DOHH2 (cell line): ENCODE measurements around the gene PIM1.

ENCODE experiments used
- H3F3A ChIP-seq: fragments of 200-600 bp; sonication (generic), shearing (Covaris generic); 2 replicates; pipeline ENCODE4 v1.6.0; 2016; ENCODE audit warnings: antibody characterized with exemption, mild to moderate bottlenecking; ENCODE audit not compliant: control insufficient read depth, insufficient read depth
- H3K27ac ChIP-seq: fragments of 200-600 bp; sonication (generic); 2 replicates; pipeline ENCODE4 v1.5.1; 2014; ENCODE audit warnings: low read depth, mild to moderate bottlenecking, low read length, moderate library complexity
- H3K27me3 ChIP-seq: fragments of 200-600 bp; sonication (generic); 2 replicates; pipeline ENCODE4 v1.6.1; 2014; ENCODE audit warnings: mild to moderate bottlenecking, low read length, mixed read lengths; ENCODE audit not compliant: control insufficient read depth
- H3K36me3 ChIP-seq: fragments of 200-600 bp; sonication (generic); 2 replicates; pipeline ENCODE4 v1.6.1; 2014; ENCODE audit warnings: mild to moderate bottlenecking, low read length, moderate library complexity, mixed read lengths; ENCODE audit not compliant: control insufficient read depth
- H3K4me1 ChIP-seq: fragments of 200-600 bp; sonication (generic); 2 replicates; pipeline ENCODE4 v1.6.1; 2014; ENCODE audit warnings: mild to moderate bottlenecking, low read length, mixed read lengths; ENCODE audit not compliant: control insufficient read depth
- H3K4me2 ChIP-seq: fragments of 200-600 bp; sonication (generic); 2 replicates; pipeline ENCODE4 v1.6.0; 2014; ENCODE audit warnings: mild to moderate bottlenecking, low read length, moderate library complexity
- H3K4me3 ChIP-seq: fragments of 200-600 bp; sonication (generic); 2 replicates; pipeline ENCODE4 v1.5.1; 2014; ENCODE audit warnings: mild to moderate bottlenecking, low read length, mixed read lengths
- H3K79me2 ChIP-seq: fragments of 200-600 bp; sonication (generic); 2 replicates; pipeline ENCODE4 v1.6.1; 2014; ENCODE audit warnings: mild to moderate bottlenecking, low read length, mixed read lengths; ENCODE audit not compliant: control insufficient read depth
- H3K9me2 ChIP-seq: fragments of 200-600 bp; sonication (generic); replicated peaks from 2 replicates; pipeline ENCODE4 v1.6.1; 2014; ENCODE audit warnings: mild to moderate bottlenecking, low read length, mixed read lengths; ENCODE audit not compliant: control insufficient read depth
- H3K9me3 ChIP-seq: fragments of 200-600 bp; sonication (generic); 2 replicates; pipeline ENCODE4 v1.6.1; 2014; ENCODE audit warnings: antibody characterized with exemption, low read length, mixed read lengths; ENCODE audit not compliant: control insufficient read depth, insufficient read depth
- H4K20me1 ChIP-seq: fragments of 200-600 bp; sonication (generic); 2 replicates; pipeline ENCODE4 v1.6.0; 2014; ENCODE audit warnings: low read depth, mild to moderate bottlenecking, antibody characterized with exemption, low read length, moderate library complexity; ENCODE audit not compliant: control insufficient read depth, insufficient read depth
- EZH2phosphoT487 ChIP-seq: fragments of 200-600 bp; sonication (generic); IDR thresholded peaks from 2 replicates; pipeline ENCODE4 v1.6.1; 2017; ENCODE audit warnings: borderline replicate concordance, mild to moderate bottlenecking, antibody characterized with exemption, low read length, moderate library complexity, mixed read lengths
- TF ChIP-seq, protein P1 (sequence below): fragments of 200-600 bp; sonication (generic); IDR thresholded peaks from one replicate; pipeline ENCODE4 v1.5.1; 2014; ENCODE audit warnings: antibody characterized with exemption, mild to moderate bottlenecking, low read depth, low read length; ENCODE audit not compliant: poor library complexity, severe bottlenecking

Gene PIM1

DNA sequence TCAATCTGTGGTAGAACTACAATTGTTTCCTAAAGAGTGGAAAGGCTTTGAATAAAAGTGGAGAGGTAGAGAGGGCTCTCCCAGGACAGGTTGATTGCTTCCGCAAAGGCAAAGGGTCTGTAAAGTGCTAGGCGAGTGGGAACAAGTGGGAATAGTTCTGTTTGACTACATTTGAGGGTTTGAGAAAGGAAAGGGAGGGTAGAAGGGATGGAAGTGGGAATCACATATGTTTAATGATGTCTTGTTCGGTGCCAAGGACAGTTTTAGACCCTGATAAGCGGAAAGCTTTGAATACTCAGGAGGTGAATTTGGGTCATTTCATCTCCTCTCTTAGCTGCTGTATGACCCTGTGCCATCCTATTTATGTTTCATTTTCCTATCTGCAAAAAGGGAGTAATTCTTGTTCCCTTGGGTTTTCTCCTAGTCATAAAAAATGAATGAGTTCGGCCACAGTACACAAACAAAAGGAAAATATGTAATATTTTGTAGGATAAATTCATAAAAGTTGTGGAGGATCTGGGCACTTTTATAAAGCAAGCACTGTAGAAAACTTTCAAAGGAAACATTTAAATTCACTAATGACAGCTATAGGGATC lies 1.7 kb upstream of the PIM1 start:
- Histone ChIP-seq H3K4me1 (peaks cover 25% of the 10 kb centered on the region), H3K4me2 (peak overlapping the region; percentile 94), H4K20me1 (peaks cover 9% of the 10 kb centered on the region), H3K4me3 (peak overlapping the region; percentile 80), H3K36me3 (peaks cover 30% of the 10 kb centered on the region), H3K9me2 (no peaks in the 10 kb centered on the region), H3K27ac (no peak overlapping the region), H3F3A (peaks cover 18% of the 10 kb centered on the region), H3K27me3 (no peaks in the 10 kb centered on the region), H3K9me3 (no peaks in the 10 kb centered on the region), H3K79me2 (peaks cover 30% of the 10 kb centered on the region)
- no peak for TF ChIP-seq EZH2phosphoT487
- TF ChIP-seq, protein P1, sequence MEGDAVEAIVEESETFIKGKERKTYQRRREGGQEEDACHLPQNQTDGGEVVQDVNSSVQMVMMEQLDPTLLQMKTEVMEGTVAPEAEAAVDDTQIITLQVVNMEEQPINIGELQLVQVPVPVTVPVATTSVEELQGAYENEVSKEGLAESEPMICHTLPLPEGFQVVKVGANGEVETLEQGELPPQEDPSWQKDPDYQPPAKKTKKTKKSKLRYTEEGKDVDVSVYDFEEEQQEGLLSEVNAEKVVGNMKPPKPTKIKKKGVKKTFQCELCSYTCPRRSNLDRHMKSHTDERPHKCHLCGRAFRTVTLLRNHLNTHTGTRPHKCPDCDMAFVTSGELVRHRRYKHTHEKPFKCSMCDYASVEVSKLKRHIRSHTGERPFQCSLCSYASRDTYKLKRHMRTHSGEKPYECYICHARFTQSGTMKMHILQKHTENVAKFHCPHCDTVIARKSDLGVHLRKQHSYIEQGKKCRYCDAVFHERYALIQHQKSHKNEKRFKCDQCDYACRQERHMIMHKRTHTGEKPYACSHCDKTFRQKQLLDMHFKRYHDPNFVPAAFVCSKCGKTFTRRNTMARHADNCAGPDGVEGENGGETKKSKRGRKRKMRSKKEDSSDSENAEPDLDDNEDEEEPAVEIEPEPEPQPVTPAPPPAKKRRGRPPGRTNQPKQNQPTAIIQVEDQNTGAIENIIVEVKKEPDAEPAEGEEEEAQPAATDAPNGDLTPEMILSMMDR = no peak

DNA sequence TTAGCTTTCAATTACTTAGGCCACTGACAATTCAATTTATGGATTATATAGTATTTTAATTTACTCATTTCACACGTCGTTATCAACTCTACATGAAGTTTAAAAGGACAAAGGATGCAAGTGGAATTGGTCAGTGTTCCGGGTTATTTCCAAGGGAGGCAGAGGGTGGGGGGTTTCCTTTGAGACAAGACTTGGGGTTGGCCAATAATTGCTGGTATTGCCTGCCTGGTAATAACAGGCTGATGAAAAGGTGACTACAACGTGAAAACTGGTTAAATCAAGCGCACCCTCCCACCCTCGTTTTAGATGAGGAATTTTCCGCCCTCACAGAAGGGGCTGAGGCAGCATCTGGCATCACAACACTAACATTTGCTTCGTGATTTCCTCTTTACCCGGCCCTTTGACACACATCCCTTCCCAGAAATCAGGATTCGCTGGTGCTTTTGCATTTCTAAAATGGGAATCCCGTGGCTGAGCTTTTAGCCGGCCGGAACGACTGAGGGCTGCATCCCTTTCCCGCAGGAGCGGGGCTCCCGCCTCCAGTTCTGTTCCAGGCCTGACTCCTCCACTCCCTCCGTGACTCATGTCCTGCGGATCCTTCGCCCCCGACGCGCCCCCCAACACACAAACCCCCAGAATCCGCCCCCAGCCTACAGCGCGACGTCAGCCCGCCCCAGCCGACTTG lies 999 bp upstream of the PIM1 start:
- Histone ChIP-seq H3K27ac (peak overlapping the region; percentile 44), H3K4me2 (peak overlapping the region; percentile 94)

DNA sequence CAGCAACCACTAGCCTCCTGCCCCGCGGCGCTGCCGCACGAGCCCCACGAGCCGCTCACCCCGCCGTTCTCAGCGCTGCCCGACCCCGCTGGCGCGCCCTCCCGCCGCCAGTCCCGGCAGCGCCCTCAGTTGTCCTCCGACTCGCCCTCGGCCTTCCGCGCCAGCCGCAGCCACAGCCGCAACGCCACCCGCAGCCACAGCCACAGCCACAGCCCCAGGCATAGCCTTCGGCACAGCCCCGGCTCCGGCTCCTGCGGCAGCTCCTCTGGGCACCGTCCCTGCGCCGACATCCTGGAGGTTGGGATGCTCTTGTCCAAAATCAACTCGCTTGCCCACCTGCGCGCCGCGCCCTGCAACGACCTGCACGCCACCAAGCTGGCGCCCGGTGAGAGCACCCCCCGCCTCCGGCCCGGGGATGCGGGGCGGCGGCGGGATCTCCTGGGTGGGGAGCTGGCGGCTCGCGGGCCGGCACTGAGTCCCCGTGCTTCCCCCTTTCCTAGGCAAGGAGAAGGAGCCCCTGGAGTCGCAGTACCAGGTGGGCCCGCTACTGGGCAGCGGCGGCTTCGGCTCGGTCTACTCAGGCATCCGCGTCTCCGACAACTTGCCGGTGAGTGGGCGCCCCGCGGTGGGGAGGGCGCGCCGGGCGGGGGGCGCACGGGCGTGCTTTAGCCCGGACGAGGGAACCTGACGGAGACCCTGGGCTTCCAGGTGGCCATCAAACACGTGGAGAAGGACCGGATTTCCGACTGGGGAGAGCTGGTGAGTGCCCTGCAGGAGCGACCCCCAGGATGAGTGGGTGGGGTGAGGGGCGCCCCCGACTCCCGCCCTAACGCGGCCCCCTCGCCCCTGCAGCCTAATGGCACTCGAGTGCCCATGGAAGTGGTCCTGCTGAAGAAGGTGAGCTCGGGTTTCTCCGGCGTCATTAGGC lies 585 bp downstream of the PIM1 start:
- H3K36me3 ChIP-seq = peaks cover 53% of the 10 kb centered on the region
- peaks cover 16% of the 10 kb centered on the region for H4K20me1 ChIP-seq
- peaks cover 33% of the 10 kb centered on the region for H3K79me2 ChIP-seq
- H3K27ac ChIP-seq = peak overlapping the region; percentile 63
- H3K27me3 ChIP-seq = no peaks in the 10 kb centered on the region
- H3K9me3 ChIP-seq = no peaks in the 10 kb centered on the region
- H3K9me2 ChIP-seq = no peaks in the 10 kb centered on the region
- H3K4me1 ChIP-seq = peaks cover 22% of the 10 kb centered on the region
- TF ChIP-seq EZH2phosphoT487 = no peak
- TF ChIP-seq, protein P1 = peak; percentile 13
- peak overlapping the region; percentile 67 for H3K4me2 ChIP-seq
- peak overlapping the region; percentile 89 for H3K4me3 ChIP-seq
- peaks cover 19% of the 10 kb centered on the region for H3F3A ChIP-seq

More for the DNA sequence above, 999 bp upstream of the PIM1 start:
- H3K4me1 ChIP-seq = peaks cover 22% of the 10 kb centered on the region
- H3K4me3 ChIP-seq = peak overlapping the region; percentile 80
- H3K79me2 ChIP-seq = peaks cover 33% of the 10 kb centered on the region
- peaks cover 37% of the 10 kb centered on the region for H3K36me3 ChIP-seq
- H3F3A ChIP-seq = peaks cover 15% of the 10 kb centered on the region
- no peaks in the 10 kb centered on the region for H3K27me3 ChIP-seq
- H3K9me3 ChIP-seq = no peaks in the 10 kb centered on the region
- no peaks in the 10 kb centered on the region for H3K9me2 ChIP-seq
- TF ChIP-seq, protein P1 = no peak
- no peak for TF ChIP-seq EZH2phosphoT487
- H4K20me1 ChIP-seq = peaks cover 15% of the 10 kb centered on the region
